Smooth muscle cell (in vitro differentiated cells): ENCODE results near the gene ROBO1. TPM values are rescaled to one million over a fixed set of nuclear protein-coding genes. Genes with fewer than 3 reads are reported as not detected.

ENCODE experiments used
- DNase-seq: peaks from one replicate; lab custom pipeline; 2025; ENCODE audit not compliant: unreplicated experiment; lab: John Stamatoyannopoulos, UW
- H2AFZ ChIP-seq: fragments of 200-600 bp; sonication (generic); 2 replicates; pipeline ENCODE4 v1.6.0; 2016; ENCODE audit warnings: antibody characterized with exemption, low read depth, mild to moderate bottlenecking
- H3F3A ChIP-seq: fragments of 200-600 bp; sonication (generic); 2 replicates; pipeline ENCODE4 v1.6.0; 2017; ENCODE audit warnings: antibody characterized with exemption, low read depth
- H3K27ac ChIP-seq: fragments of 200-600 bp; sonication (generic); 2 replicates; pipeline ENCODE4 v1.5.1; 2016; ENCODE audit warnings: low read depth, mild to moderate bottlenecking
- H3K27me3 ChIP-seq: fragments of 200-600 bp; sonication (generic); 2 replicates; pipeline ENCODE4 v1.6.1; 2016; ENCODE audit warnings: low read depth, mild to moderate bottlenecking
- H3K36me3 ChIP-seq: fragments of 200-600 bp; sonication (generic); 2 replicates; pipeline ENCODE4 v1.5.1; 2016; ENCODE audit warnings: low read depth
- H3K4me1 ChIP-seq: fragments of 200-600 bp; sonication (generic); 2 replicates; pipeline ENCODE4 v1.5.1; 2016; ENCODE audit warnings: low read depth
- H3K4me2 ChIP-seq: fragments of 200-600 bp; sonication (generic); 2 replicates; pipeline ENCODE4 v1.6.0; 2016; ENCODE audit warnings: mild to moderate bottlenecking
- H3K4me3 ChIP-seq: fragments of 200-600 bp; sonication (generic); 2 replicates; pipeline ENCODE4 v1.5.1; 2016; ENCODE audit warnings: mild to moderate bottlenecking
- H3K79me2 ChIP-seq: fragments of 200-600 bp; sonication (generic); 2 replicates; pipeline ENCODE4 v1.6.0; 2016; ENCODE audit warnings: low read depth, mild to moderate bottlenecking
- H3K9ac ChIP-seq: fragments of 200-600 bp; sonication (generic); 2 replicates; pipeline ENCODE4 v1.6.0; 2016; ENCODE audit warnings: low read depth
- H3K9me3 ChIP-seq: fragments of 200-600 bp; sonication (generic); replicated peaks from 2 replicates; pipeline ENCODE4 v1.5.1; 2016; ENCODE audit warnings: low read depth
- H4K20me1 ChIP-seq: fragments of 200-600 bp; sonication (generic); 2 replicates; pipeline ENCODE4 v1.6.0; 2016; ENCODE audit warnings: low read depth
- CTCF ChIP-seq: fragments of 200-600 bp; sonication (generic); IDR thresholded peaks from 2 replicates; pipeline ENCODE4 v1.5.1; 2017; ENCODE audit warnings: borderline replicate concordance, mild to moderate bottlenecking, antibody characterized with exemption; ENCODE audit not compliant: insufficient read depth, poor library complexity, severe bottlenecking
- WGBS: methylation state at CpG from one replicate; pipeline ENCODE4 v1.1.7; 2016; ENCODE audit warnings: low lambda C conversion rate; 5-methylcytosine and 5-hydroxymethylcytosine counted together
- polyA plus RNA-seq: library from polyadenylated mRNA; unstranded; fragments of >200 nt; fragmentation: Nextera tagmentation; extraction: Ambion mirVana; gene quantifications from 2 replicates; pipeline ENCODE4 v1.2.1, GENCODE V29; 2016
- total RNA-seq: library from RNA; depleted of rRNA; stranded (reverse); fragments of >200 nt; gene quantifications from 2 replicates; pipeline ENCODE4 v1.2.3, GENCODE V29; 2014

The ROBO1 gene
- total and polyA plus RNA-seq, 2 experiments from 2014 or later = 30.5 to 79.5 TPM

GRCh38 chr3:79685108-79685507 is 82.7 kb downstream of the ROBO1 start:
- H3K79me2 ChIP-seq = no peaks in the 10 kb centered on the region
- H3K9me3 ChIP-seq = no peaks in the 10 kb centered on the region
- no peaks in the 10 kb centered on the region for H3F3A ChIP-seq
- no peak overlapping the region for H3K4me3 ChIP-seq
- no peaks in the 10 kb centered on the region for H3K36me3 ChIP-seq
- no peak for TF ChIP-seq CTCF
- no peak overlapping the region for H2AFZ ChIP-seq
- no peak overlapping the region for H3K4me2 ChIP-seq
- no peaks in the 10 kb centered on the region for H3K4me1 ChIP-seq
- no peak overlapping the region for H3K9ac ChIP-seq
- no peak for DNase-seq
- no peaks in the 10 kb centered on the region for H4K20me1 ChIP-seq
- H3K27me3 ChIP-seq = no peaks in the 10 kb centered on the region
- H3K27ac ChIP-seq = no peak overlapping the region

GRCh38 chr3:79684041-79684440 is 83.8 kb downstream of the ROBO1 start:
- no peaks in the 10 kb centered on the region for H3K4me1 ChIP-seq
- no peaks in the 10 kb centered on the region for H3K9me3 ChIP-seq
- H3K4me3 ChIP-seq = no peak overlapping the region
- TF ChIP-seq CTCF = no peak
- no peaks in the 10 kb centered on the region for H3K27me3 ChIP-seq
- no peaks in the 10 kb centered on the region for H3F3A ChIP-seq
- no peak overlapping the region for H3K9ac ChIP-seq
- no peak for DNase-seq
- no peaks in the 10 kb centered on the region for H3K79me2 ChIP-seq
- WGBS = 96% methylated on average over 1 of the region's 1 CpG
- H3K36me3 ChIP-seq = no peaks in the 10 kb centered on the region
- H3K27ac ChIP-seq = no peak overlapping the region
- no peak overlapping the region for H2AFZ ChIP-seq
- no peak overlapping the region for H3K4me2 ChIP-seq
- no peaks in the 10 kb centered on the region for H4K20me1 ChIP-seq

- no peaks in the 10 kb centered on the region for H3K79me2 ChIP-seq
- no peaks in the 10 kb centered on the region for H3K36me3 ChIP-seq
- WGBS = 86% methylated on average over 2 of the region's 2 CpGs
- no peak overlapping the region for H3K4me2 ChIP-seq
- no peaks in the 10 kb centered on the region for H3K27me3 ChIP-seq
- no peak for DNase-seq
- no peak overlapping the region for H3K27ac ChIP-seq
- no peak overlapping the region for H2AFZ ChIP-seq
- no peaks in the 10 kb centered on the region for H3F3A ChIP-seq
- H3K9me3 ChIP-seq = no peaks in the 10 kb centered on the region
- H4K20me1 ChIP-seq = no peaks in the 10 kb centered on the region
- H3K4me1 ChIP-seq = no peaks in the 10 kb centered on the region
- H3K4me3 ChIP-seq = no peak overlapping the region
- no peak for TF ChIP-seq CTCF
- no peak overlapping the region for H3K9ac ChIP-seq
Observed at GRCh38 chr3:79672731-79673130, 95.1 kb downstream of the ROBO1 start.

- Histone ChIP-seq H3K27ac (no peak overlapping the region), H3F3A (no peaks in the 10 kb centered on the region), H3K9me3 (no peaks in the 10 kb centered on the region), H3K4me3 (no peak overlapping the region), H3K4me1 (no peaks in the 10 kb centered on the region), H2AFZ (no peak overlapping the region), H4K20me1 (no peaks in the 10 kb centered on the region), H3K9ac (no peak overlapping the region), H3K4me2 (no peak overlapping the region), H3K79me2 (no peaks in the 10 kb centered on the region), H3K27me3 (no peaks in the 10 kb centered on the region), H3K36me3 (no peaks in the 10 kb centered on the region)
- no peak for DNase-seq
- TF ChIP-seq CTCF = no peak
- WGBS = 70% methylated on average over 1 of the region's 1 CpG
Observed at GRCh38 chr3:79672075-79672474, 95.7 kb downstream of the ROBO1 start.
